ENCODE measurements around the gene CNNM4. TPM values are rescaled to one million over a fixed set of nuclear protein-coding genes. Genes with fewer than 3 reads are reported as not detected.

CNNM4 gene
- polyA plus RNA-seq, 1 of the 3 experiments (the other 2 are of a cell fraction) = 5.5 TPM

DNA sequence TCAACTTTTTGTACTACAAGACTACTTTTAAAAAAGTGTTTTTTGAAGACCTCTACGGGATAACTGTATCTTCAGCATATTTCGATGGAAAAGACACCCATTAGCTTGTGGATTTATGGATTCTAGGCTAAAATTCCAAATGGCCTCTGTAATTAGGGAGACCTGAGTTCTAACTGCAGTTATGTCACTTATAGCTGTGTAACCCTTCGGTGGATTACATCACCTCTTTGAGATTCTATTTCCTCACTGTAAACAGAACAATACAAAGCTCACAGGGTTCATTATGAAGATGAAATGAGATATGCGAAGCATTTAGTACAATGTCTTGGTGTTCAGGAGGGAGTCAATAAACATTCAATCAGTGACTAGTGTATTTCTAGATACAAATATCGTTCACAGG, 45.0 kb upstream of the CNNM4 start (continued):
- no peak for TF ChIP-seq ELF1 (IDR thresholded peaks at IDR 0.05)

DNA sequence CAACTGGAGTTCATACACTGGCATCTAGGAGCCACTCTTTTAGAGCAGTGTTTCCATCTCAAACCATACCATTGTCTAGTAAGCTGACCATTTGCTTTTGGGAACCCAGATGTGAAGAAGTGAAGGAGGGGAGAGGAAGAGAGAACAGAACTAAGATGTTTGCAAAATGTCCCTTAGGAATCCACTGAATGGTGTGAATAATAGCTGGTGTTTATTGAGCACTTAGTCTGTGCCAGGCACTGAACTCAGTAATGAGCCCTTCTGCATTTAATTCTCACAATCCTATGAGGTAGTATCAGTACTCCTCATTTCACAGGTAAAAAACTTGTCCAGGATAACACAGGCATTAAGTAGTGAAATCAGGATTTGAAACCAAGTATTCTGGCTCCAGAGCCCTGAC, 44.3 kb upstream of the CNNM4 start:
- H3K4me1 ChIP-seq (ENCODE audit: control insufficient read depth in 1 of 2, insufficient read depth in 2 of 2, low read depth in 1 of 2, low read length in 1 of 2) = no peaks in the 10 kb centered on the region; a peak in 1 of 4 replicates
- no peak for TF ChIP-seq RAD21 (IDR thresholded peaks at IDR 0.05; ENCODE audit: low read length)
- TF ChIP-seq YY1 (IDR thresholded peaks at IDR 0.05; ENCODE audit: low read depth) = no peak
- no peak for TF ChIP-seq EZH2phosphoT487 (IDR thresholded peaks at IDR 0.05; ENCODE audit: borderline replicate concordance, low read depth)
- TF ChIP-seq, protein P1, sequence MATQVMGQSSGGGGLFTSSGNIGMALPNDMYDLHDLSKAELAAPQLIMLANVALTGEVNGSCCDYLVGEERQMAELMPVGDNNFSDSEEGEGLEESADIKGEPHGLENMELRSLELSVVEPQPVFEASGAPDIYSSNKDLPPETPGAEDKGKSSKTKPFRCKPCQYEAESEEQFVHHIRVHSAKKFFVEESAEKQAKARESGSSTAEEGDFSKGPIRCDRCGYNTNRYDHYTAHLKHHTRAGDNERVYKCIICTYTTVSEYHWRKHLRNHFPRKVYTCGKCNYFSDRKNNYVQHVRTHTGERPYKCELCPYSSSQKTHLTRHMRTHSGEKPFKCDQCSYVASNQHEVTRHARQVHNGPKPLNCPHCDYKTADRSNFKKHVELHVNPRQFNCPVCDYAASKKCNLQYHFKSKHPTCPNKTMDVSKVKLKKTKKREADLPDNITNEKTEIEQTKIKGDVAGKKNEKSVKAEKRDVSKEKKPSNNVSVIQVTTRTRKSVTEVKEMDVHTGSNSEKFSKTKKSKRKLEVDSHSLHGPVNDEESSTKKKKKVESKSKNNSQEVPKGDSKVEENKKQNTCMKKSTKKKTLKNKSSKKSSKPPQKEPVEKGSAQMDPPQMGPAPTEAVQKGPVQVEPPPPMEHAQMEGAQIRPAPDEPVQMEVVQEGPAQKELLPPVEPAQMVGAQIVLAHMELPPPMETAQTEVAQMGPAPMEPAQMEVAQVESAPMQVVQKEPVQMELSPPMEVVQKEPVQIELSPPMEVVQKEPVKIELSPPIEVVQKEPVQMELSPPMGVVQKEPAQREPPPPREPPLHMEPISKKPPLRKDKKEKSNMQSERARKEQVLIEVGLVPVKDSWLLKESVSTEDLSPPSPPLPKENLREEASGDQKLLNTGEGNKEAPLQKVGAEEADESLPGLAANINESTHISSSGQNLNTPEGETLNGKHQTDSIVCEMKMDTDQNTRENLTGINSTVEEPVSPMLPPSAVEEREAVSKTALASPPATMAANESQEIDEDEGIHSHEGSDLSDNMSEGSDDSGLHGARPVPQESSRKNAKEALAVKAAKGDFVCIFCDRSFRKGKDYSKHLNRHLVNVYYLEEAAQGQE (IDR thresholded peaks at IDR 0.05; ENCODE audit: low read depth, low read length) = no peak
- no peak for TF ChIP-seq TAF1 (IDR thresholded peaks at IDR 0.05; ENCODE audit: borderline replicate concordance, low read depth, low read length)
- H3F3A ChIP-seq (replicated peaks; ENCODE audit: insufficient read depth) = no peaks in the 10 kb centered on the region
- H3K4me2 ChIP-seq = no peak overlapping the region
- H3K79me2 ChIP-seq (ENCODE audit: insufficient read depth) = no peaks in the 10 kb centered on the region
- CTCF ChIA-PET = interaction anchor here (0.7 kb wide), 1 partner anchor 15 kb away, joined by 3 read pairs; no protein-coding TSS in a partner anchor
- H3K9me2 ChIP-seq = no peaks in the 10 kb centered on the region
- no peaks in the 10 kb centered on the region for H4K20me1 ChIP-seq (ENCODE audit: insufficient read depth)
- POLR2A ChIA-PET = no interaction called here
- no peak overlapping the region for H3K9ac ChIP-seq
- no peaks in the 10 kb centered on the region for H3K27me3 ChIP-seq (ENCODE audit: insufficient read depth)
- no peak overlapping the region for H2AFZ ChIP-seq (ENCODE audit: low read depth)
- H3K27ac ChIP-seq (ENCODE audit: low read depth in 2 of 2, low read length in 1 of 2) = no peak overlapping the region
- H3K36me3 ChIP-seq (replicated peaks in 1 of 2; ENCODE audit: control insufficient read depth in 1 of 2, insufficient read depth in 2 of 2, low read length in 1 of 2) = peaks cover 21 to 25% of the 10 kb centered on the region in 2 experiments
- H3K4me3 ChIP-seq (ENCODE audit: low read depth in 2 of 2, low read length in 1 of 2) = no peak overlapping the region
- no peak for DNase-seq
- no peaks in the 10 kb centered on the region for H3K9me3 ChIP-seq

DNA sequence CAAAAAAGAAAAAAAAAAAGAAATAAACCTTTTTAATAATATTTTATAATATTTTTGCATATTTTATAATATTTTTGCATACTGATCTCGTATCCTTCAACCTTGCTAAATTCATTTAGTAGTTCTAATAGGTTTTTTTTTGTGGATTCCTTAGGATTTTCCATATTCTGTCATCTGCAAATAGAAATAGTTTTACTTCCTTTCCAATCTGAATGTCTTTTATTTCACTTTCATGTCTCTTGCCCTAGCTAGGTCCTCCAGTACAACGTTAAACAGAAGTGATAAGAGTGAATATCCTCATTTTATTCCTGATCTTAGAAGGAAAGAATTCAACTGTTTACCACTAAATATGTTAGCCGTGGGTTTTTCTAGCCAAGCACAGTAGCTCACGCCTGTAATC, 34.6 kb upstream of the CNNM4 start:
- Histone ChIP-seq H3K9me3 (no peaks in the 10 kb centered on the region), H3K4me2 (no peak overlapping the region), H3K4me3 (ENCODE audit: low read depth in 2 of 2, low read length in 1 of 2) (no peak overlapping the region), H3K79me2 (ENCODE audit: insufficient read depth) (no peaks in the 10 kb centered on the region), H4K20me1 (ENCODE audit: insufficient read depth) (no peaks in the 10 kb centered on the region), H3F3A (replicated peaks; ENCODE audit: insufficient read depth) (no peaks in the 10 kb centered on the region), H3K36me3 (replicated peaks in 1 of 2; ENCODE audit: control insufficient read depth in 1 of 2, insufficient read depth in 2 of 2, low read length in 1 of 2) (peaks cover 11 to 26% of the 10 kb centered on the region in 2 experiments), H3K9me2 (no peaks in the 10 kb centered on the region), H2AFZ (ENCODE audit: low read depth) (no peak overlapping the region), H3K4me1 (ENCODE audit: control insufficient read depth in 1 of 2, insufficient read depth in 2 of 2, low read depth in 1 of 2, low read length in 1 of 2) (no peaks in the 10 kb centered on the region; a peak in 1 of 4 replicates), H3K27ac (ENCODE audit: low read depth in 2 of 2, low read length in 1 of 2) (no peak overlapping the region), H3K27me3 (ENCODE audit: insufficient read depth) (no peaks in the 10 kb centered on the region), H3K9ac (no peak overlapping the region)
- no peak for DNase-seq
- ChIA-PET CTCF (interaction anchor here (1.0 kb wide), 1 partner anchor 34 kb away, joined by 3 read pairs; the partner anchor contains the start of gene CNNM4), POLR2A (no interaction called here)
- WGBS (ENCODE audit: low lambda C conversion rate) = 91% methylated on average over 4 of the region's 4 CpGs
- TF ChIP-seq EP300 (IDR thresholded peaks at IDR 0.05; ENCODE audit: borderline replicate concordance in 1 of 2, low read depth in 1 of 2, low read length in 1 of 2) (no peak), SMC3 (IDR thresholded peaks at IDR 0.05; ENCODE audit: low read depth, low read length) (no peak), MXI1 (IDR thresholded peaks at IDR 0.05; ENCODE audit: low read depth, low read length) (no peak), FOSL2 (IDR thresholded peaks at IDR 0.05; ENCODE audit: borderline replicate concordance, low read depth) (no peak)
- TF ChIP-seq, protein P2, sequence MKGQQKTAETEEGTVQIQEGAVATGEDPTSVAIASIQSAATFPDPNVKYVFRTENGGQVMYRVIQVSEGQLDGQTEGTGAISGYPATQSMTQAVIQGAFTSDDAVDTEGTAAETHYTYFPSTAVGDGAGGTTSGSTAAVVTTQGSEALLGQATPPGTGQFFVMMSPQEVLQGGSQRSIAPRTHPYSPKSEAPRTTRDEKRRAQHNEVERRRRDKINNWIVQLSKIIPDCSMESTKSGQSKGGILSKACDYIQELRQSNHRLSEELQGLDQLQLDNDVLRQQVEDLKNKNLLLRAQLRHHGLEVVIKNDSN (IDR thresholded peaks at IDR 0.05; ENCODE audit: borderline replicate concordance, low read depth) = no peak
- TF ChIP-seq, protein P1 (IDR thresholded peaks at IDR 0.05; ENCODE audit: low read depth, low read length) = no peak
- TF ChIP-seq, protein P3, sequence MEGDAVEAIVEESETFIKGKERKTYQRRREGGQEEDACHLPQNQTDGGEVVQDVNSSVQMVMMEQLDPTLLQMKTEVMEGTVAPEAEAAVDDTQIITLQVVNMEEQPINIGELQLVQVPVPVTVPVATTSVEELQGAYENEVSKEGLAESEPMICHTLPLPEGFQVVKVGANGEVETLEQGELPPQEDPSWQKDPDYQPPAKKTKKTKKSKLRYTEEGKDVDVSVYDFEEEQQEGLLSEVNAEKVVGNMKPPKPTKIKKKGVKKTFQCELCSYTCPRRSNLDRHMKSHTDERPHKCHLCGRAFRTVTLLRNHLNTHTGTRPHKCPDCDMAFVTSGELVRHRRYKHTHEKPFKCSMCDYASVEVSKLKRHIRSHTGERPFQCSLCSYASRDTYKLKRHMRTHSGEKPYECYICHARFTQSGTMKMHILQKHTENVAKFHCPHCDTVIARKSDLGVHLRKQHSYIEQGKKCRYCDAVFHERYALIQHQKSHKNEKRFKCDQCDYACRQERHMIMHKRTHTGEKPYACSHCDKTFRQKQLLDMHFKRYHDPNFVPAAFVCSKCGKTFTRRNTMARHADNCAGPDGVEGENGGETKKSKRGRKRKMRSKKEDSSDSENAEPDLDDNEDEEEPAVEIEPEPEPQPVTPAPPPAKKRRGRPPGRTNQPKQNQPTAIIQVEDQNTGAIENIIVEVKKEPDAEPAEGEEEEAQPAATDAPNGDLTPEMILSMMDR (IDR thresholded peaks at IDR 0.05) = no peak
- TF ChIP-seq, protein P4, sequence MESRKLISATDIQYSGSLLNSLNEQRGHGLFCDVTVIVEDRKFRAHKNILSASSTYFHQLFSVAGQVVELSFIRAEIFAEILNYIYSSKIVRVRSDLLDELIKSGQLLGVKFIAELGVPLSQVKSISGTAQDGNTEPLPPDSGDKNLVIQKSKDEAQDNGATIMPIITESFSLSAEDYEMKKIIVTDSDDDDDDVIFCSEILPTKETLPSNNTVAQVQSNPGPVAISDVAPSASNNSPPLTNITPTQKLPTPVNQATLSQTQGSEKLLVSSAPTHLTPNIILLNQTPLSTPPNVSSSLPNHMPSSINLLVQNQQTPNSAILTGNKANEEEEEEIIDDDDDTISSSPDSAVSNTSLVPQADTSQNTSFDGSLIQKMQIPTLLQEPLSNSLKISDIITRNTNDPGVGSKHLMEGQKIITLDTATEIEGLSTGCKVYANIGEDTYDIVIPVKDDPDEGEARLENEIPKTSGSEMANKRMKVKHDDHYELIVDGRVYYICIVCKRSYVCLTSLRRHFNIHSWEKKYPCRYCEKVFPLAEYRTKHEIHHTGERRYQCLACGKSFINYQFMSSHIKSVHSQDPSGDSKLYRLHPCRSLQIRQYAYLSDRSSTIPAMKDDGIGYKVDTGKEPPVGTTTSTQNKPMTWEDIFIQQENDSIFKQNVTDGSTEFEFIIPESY (IDR thresholded peaks at IDR 0.05; ENCODE audit: borderline replicate concordance, low read depth) = no peak
